Hepatocyte (in vitro differentiated cells): ENCODE results near the gene IL17REL. TPM values are rescaled to one million over a fixed set of nuclear protein-coding genes. Genes with fewer than 3 reads are reported as not detected.

ENCODE experiments used
- DNase-seq: peaks from one replicate; pipeline ENCODE4 v3.0.0-alpha.2; 2016; ENCODE audit warnings: low spot score
- H2AFZ ChIP-seq: fragments of 200-600 bp; sonication (generic); 2 replicates; pipeline ENCODE4 v1.6.0; 2016; ENCODE audit warnings: antibody characterized with exemption, mild to moderate bottlenecking
- H3K27ac ChIP-seq: fragments of 200-600 bp; sonication (generic); 2 replicates; pipeline ENCODE4 v1.5.1; 2016; ENCODE audit warnings: mild to moderate bottlenecking
- H3K27me3 ChIP-seq: fragments of 200-600 bp; sonication (generic); 2 replicates; pipeline ENCODE4 v1.6.1; 2016
- H3K36me3 ChIP-seq: fragments of 200-600 bp; sonication (generic); replicated peaks from 2 replicates; pipeline ENCODE4 v1.5.1; 2016; ENCODE audit warnings: low read depth; ENCODE audit not compliant: insufficient read depth
- H3K4me1 ChIP-seq: fragments of 200-600 bp; sonication (generic); 2 replicates; pipeline ENCODE4 v1.5.1; 2016; ENCODE audit warnings: mild to moderate bottlenecking, moderate library complexity; ENCODE audit not compliant: insufficient read depth
- H3K4me2 ChIP-seq: fragments of 200-600 bp; sonication (generic); 2 replicates; pipeline ENCODE4 v1.6.0; 2016
- H3K4me3 ChIP-seq: fragments of 200-600 bp; sonication (generic); 2 replicates; pipeline ENCODE4 v1.5.1; 2016; ENCODE audit warnings: mild to moderate bottlenecking
- H3K79me2 ChIP-seq: fragments of 200-600 bp; sonication (generic); 2 replicates; pipeline ENCODE4 v1.6.0; 2017; ENCODE audit warnings: mild to moderate bottlenecking
- H3K9me2 ChIP-seq: fragments of 200-600 bp; sonication (generic); replicated peaks from 2 replicates; pipeline ENCODE4 v1.6.0; 2017; ENCODE audit warnings: mild to moderate bottlenecking; ENCODE audit not compliant: insufficient read depth
- H3K9me3 ChIP-seq: fragments of 200-600 bp; sonication (generic); 2 replicates; pipeline ENCODE4 v1.5.1; 2016; ENCODE audit warnings: low read depth, mild to moderate bottlenecking
- H4K20me1 ChIP-seq: fragments of 200-600 bp; sonication (generic); 2 replicates; pipeline ENCODE4 v1.6.0; 2016; ENCODE audit warnings: mild to moderate bottlenecking; ENCODE audit not compliant: insufficient read depth, poor library complexity, severe bottlenecking
- CTCF ChIP-seq: fragments of 200-600 bp; sonication (generic); IDR thresholded peaks from 2 replicates; pipeline ENCODE4 v1.5.1; 2016; ENCODE audit warnings: antibody characterized with exemption, mild to moderate bottlenecking; ENCODE audit not compliant: poor library complexity
- EZH2 ChIP-seq: fragments of 200-600 bp; sonication (generic); IDR thresholded peaks from 2 replicates; pipeline ENCODE4 v1.6.1; 2016; ENCODE audit warnings: antibody characterized with exemption, mild to moderate bottlenecking, borderline replicate concordance
- EZH2phosphoT487 ChIP-seq: fragments of 200-600 bp; sonication (generic); IDR thresholded peaks from one replicate; pipeline ENCODE4 v1.6.1; 2018; ENCODE audit warnings: antibody characterized with exemption, mild to moderate bottlenecking, low read depth, moderate library complexity; ENCODE audit not compliant: unreplicated experiment, severe bottlenecking
- WGBS: methylation state at CpG from one replicate; pipeline ENCODE4 v1.1.6; 2016; ENCODE audit warnings: low lambda C conversion rate; ENCODE audit errors: missing lambda C conversion rate; 5-methylcytosine and 5-hydroxymethylcytosine counted together
- polyA plus RNA-seq: library from polyadenylated mRNA; unstranded; fragments of >200 nt; fragmentation: Nextera tagmentation; extraction: Ambion mirVana; gene quantifications from 2 replicates; pipeline ENCODE4 v1.2.1, GENCODE V29; 2016
- total RNA-seq: library from RNA; depleted of rRNA; stranded (reverse); fragments of >200 nt; gene quantifications from 2 replicates; pipeline ENCODE4 v1.2.3, GENCODE V29; 2014

IL17REL gene
- total RNA-seq, result not detected in 2 replicates
- polyA plus RNA-seq, result not detected in 2 replicates

GRCh38 chr22:50012211-50013181 is at the start of gene IL17REL:
IL17REL (minus strand) TSS chr22:50012765; CDS start chr22:50012646, 119 bp downstream.
- H3K4me3 ChIP-seq, result no peak within 1 kb of the TSS
- no peaks in the 10 kb centered on the region for H3K79me2 ChIP-seq
- peaks cover 47% of the 10 kb centered on the region for H3K27me3 ChIP-seq
- H3K9me2 ChIP-seq, result no peaks in the 10 kb centered on the region
- no peaks in the 10 kb centered on the region for H3K9me3 ChIP-seq
- TF ChIP-seq EZH2 (no peak), EZH2phosphoT487 (no peak), CTCF (peak; percentile 23)
- H3K27ac ChIP-seq, result no peak within 1 kb of the TSS
- no peak within 1 kb of the TSS for H2AFZ ChIP-seq
- 56% methylated on average over 29 of the region's 29 CpGs for WGBS
- no peaks in the 10 kb centered on the region for H3K36me3 ChIP-seq
- peak; percentile 50 for DNase-seq
- no peaks in the 10 kb centered on the region for H4K20me1 ChIP-seq
- H3K4me2 ChIP-seq, result no peak within 1 kb of the TSS
- H3K4me1 ChIP-seq, result peaks cover 5% of the 10 kb centered on the region

- TF ChIP-seq EZH2phosphoT487 (no peak), CTCF (no peak), EZH2 (no peak)
- Histone ChIP-seq H3K4me3 (no peak overlapping the region), H3K27me3 (peaks cover 17% of the 10 kb centered on the region), H3K36me3 (no peaks in the 10 kb centered on the region), H2AFZ (no peak overlapping the region), H3K9me3 (no peaks in the 10 kb centered on the region), H3K4me1 (peaks cover 18% of the 10 kb centered on the region), H4K20me1 (no peaks in the 10 kb centered on the region), H3K9me2 (no peaks in the 10 kb centered on the region), H3K27ac (no peak overlapping the region), H3K79me2 (no peaks in the 10 kb centered on the region), H3K4me2 (no peak overlapping the region)
- no peak for DNase-seq
- WGBS, result 83% methylated on average over 13 of the region's 17 CpGs
Measured at GRCh38 chr22:50061824-50062355, 49.3 kb upstream of the IL17REL start.

- Histone ChIP-seq H3K4me1 (peaks cover 18% of the 10 kb centered on the region), H3K4me3 (no peak overlapping the region), H4K20me1 (no peaks in the 10 kb centered on the region), H3K27me3 (peaks cover 17% of the 10 kb centered on the region), H3K27ac (no peak overlapping the region), H3K36me3 (no peaks in the 10 kb centered on the region), H3K9me3 (no peaks in the 10 kb centered on the region), H3K79me2 (no peaks in the 10 kb centered on the region), H3K4me2 (no peak overlapping the region), H3K9me2 (no peaks in the 10 kb centered on the region), H2AFZ (no peak overlapping the region)
- no peak for TF ChIP-seq EZH2
- TF ChIP-seq CTCF, result no peak
- no peak for TF ChIP-seq EZH2phosphoT487
- 89% methylated on average over 27 of the region's 27 CpGs for WGBS
- DNase-seq, result no peak
Measured at GRCh38 chr22:50061141-50061823, 48.7 kb upstream of the IL17REL start.
